WTC11 (cell line): ENCODE results near the gene MIP. TPM values are rescaled to one million over a fixed set of nuclear protein-coding genes. Genes with fewer than 3 reads are reported as not detected.

Experiments used
- ATAC-seq: fragments of 200-7000 bp; cut with Tn5 transposase; 2 replicates; pipeline ENCODE4 v1.10.0; 2021; ENCODE audit warnings: mild to moderate bottlenecking, moderate library complexity
- CTCF ChIA-PET: fragments of 300-600 bp; sonication (Branson Sonifier 250); formaldehyde crosslinking; loops from one replicate; lab custom pipeline; 2021; ENCODE audit warnings: antibody characterized with exemption; lab: Charles Lee
- POLR2A ChIA-PET: fragments of 350-600 bp; sonication (Branson Sonifier 250); formaldehyde crosslinking; loops from one replicate; lab custom pipeline; 2021; ENCODE audit warnings: antibody characterized with exemption; lab: Charles Lee
- DNase-seq: peaks from one replicate; pipeline ENCODE4 v3.0.0; 2021; ENCODE audit warnings: low spot score
- H3K27ac Mint-ChIP-seq: 2 replicates; pipeline ENCODE4 v1.8.0; 2021; ENCODE audit warnings: mixed read lengths
- H3K27me3 Mint-ChIP-seq: 2 replicates; pipeline ENCODE4 v1.8.0; 2021; ENCODE audit warnings: low read depth, mild to moderate bottlenecking, moderate library complexity, mixed read lengths
- H3K36me3 Mint-ChIP-seq: 2 replicates; pipeline ENCODE4 v1.8.0; 2021; ENCODE audit warnings: mixed read lengths
- H3K4me1 Mint-ChIP-seq: 2 replicates; pipeline ENCODE4 v1.8.0; 2022; ENCODE audit warnings: mixed read lengths
- H3K4me3 Mint-ChIP-seq: 2 replicates; pipeline ENCODE4 v1.8.0; 2021; ENCODE audit warnings: mild to moderate bottlenecking, moderate library complexity, mixed read lengths
- H3K9me3 Mint-ChIP-seq: 2 replicates; pipeline ENCODE4 v1.8.0; 2021; ENCODE audit warnings: mixed read lengths
- ATF1 ChIP-seq: sonication (generic); formaldehyde crosslinking; IDR thresholded peaks from 2 replicates; pipeline ENCODE4 v1.8.1; 2023; ENCODE audit warnings: mild to moderate bottlenecking, moderate library complexity, missing genetic modification reagents
- ESRRA ChIP-seq: sonication (generic); formaldehyde crosslinking; IDR thresholded peaks from 2 replicates; pipeline ENCODE4 v1.8.1; 2022; ENCODE audit warnings: mild to moderate bottlenecking, missing genetic modification reagents, borderline replicate concordance
- GRHL2 ChIP-seq: fragments of 250-450 bp; sonication (Bioruptor Pico); IDR thresholded peaks from 2 replicates; pipeline ENCODE4 v1.8.0; 2022; ENCODE audit warnings: mild to moderate bottlenecking, moderate library complexity; ENCODE audit not compliant: insufficient replicate concordance, severe bottlenecking
- GTF2I ChIP-seq: fragments of 250-450 bp; sonication (Bioruptor Pico); conservative IDR thresholded peaks from 2 replicates; pipeline ENCODE4 v1.4.0; 2021; ENCODE audit warnings: mild to moderate bottlenecking
- JAZF1 ChIP-seq: fragments of 250-450 bp; sonication (Bioruptor Pico); IDR thresholded peaks from 2 replicates; pipeline ENCODE4 v1.9.0; 2021; ENCODE audit warnings: moderate library complexity, mild to moderate bottlenecking, inconsistent platforms
- RELA ChIP-seq: sonication (generic); formaldehyde crosslinking; IDR thresholded peaks from 2 replicates; pipeline ENCODE4 v1.8.1; 2022; ENCODE audit warnings: missing genetic modification reagents, mild to moderate bottlenecking, borderline replicate concordance
- RORB ChIP-seq: fragments of 250-450 bp; sonication (Bioruptor Pico); IDR thresholded peaks from 2 replicates; pipeline ENCODE4 v1.9.0; 2021; ENCODE audit warnings: mild to moderate bottlenecking
- TP53 ChIP-seq: sonication (generic); formaldehyde crosslinking; IDR thresholded peaks from 2 replicates; pipeline ENCODE4 v1.8.1; 2023; ENCODE audit warnings: mild to moderate bottlenecking, missing genetic modification reagents
- ZBTB21 ChIP-seq: sonication (generic); formaldehyde crosslinking; IDR thresholded peaks from 2 replicates; pipeline ENCODE4 v1.8.1; 2023; ENCODE audit warnings: mild to moderate bottlenecking, missing genetic modification reagents, borderline replicate concordance
- ZNF138 ChIP-seq: sonication (generic); formaldehyde crosslinking; conservative IDR thresholded peaks from 2 replicates; pipeline ENCODE4 v1.8.1; 2022; ENCODE audit warnings: mild to moderate bottlenecking, moderate library complexity, missing genetic modification reagents
- ZNF263 ChIP-seq: sonication (generic); formaldehyde crosslinking; IDR thresholded peaks from 2 replicates; pipeline ENCODE4 v1.8.1; 2022; ENCODE audit warnings: low read depth, mild to moderate bottlenecking, moderate library complexity, missing genetic modification reagents
- ZNF317 ChIP-seq: sonication (generic); formaldehyde crosslinking; IDR thresholded peaks from 2 replicates; pipeline ENCODE4 v1.8.1; 2023; ENCODE audit warnings: low read depth, mild to moderate bottlenecking, moderate library complexity, missing genetic modification reagents, borderline replicate concordance
- ZNF396 ChIP-seq: fragments of 250-450 bp; sonication (Bioruptor Pico); IDR thresholded peaks from 2 replicates; pipeline ENCODE4 v1.8.0; 2021; ENCODE audit warnings: mild to moderate bottlenecking, moderate library complexity, borderline replicate concordance
- ZNF416 ChIP-seq: fragments of 250-450 bp; sonication (Bioruptor Pico); IDR thresholded peaks from 2 replicates; pipeline ENCODE4 v1.9.0; 2021; ENCODE audit warnings: mild to moderate bottlenecking, inconsistent platforms
- ZNF423 ChIP-seq: fragments of 250-450 bp; sonication (Bioruptor Pico); IDR thresholded peaks from 2 replicates; pipeline ENCODE4 v2.1.2; 2022; ENCODE audit warnings: mild to moderate bottlenecking, moderate library complexity
- total RNA-seq: library from RNA; stranded (reverse); gene quantifications from 3 replicates; pipeline ENCODE4 v1.2.3, GENCODE V29; 2021
- TF ChIP-seq, protein P1 (sequence below): fragments of 250-450 bp; sonication (Bioruptor Pico); IDR thresholded peaks from 2 replicates; pipeline ENCODE4 v1.9.0; 2021; ENCODE audit warnings: mild to moderate bottlenecking
- TF ChIP-seq, protein P2 (sequence below): sonication (generic); formaldehyde crosslinking; conservative IDR thresholded peaks from 2 replicates; pipeline ENCODE4 v1.8.1; 2022; ENCODE audit warnings: mild to moderate bottlenecking, missing genetic modification reagents
- TF ChIP-seq, protein P3 (sequence below): sonication (generic); formaldehyde crosslinking; IDR thresholded peaks from 2 replicates; pipeline ENCODE4 v1.8.0; 2022; ENCODE audit warnings: missing genetic modification reagents
- TF ChIP-seq, protein P4 (sequence below): sonication (generic); formaldehyde crosslinking; IDR thresholded peaks from 2 replicates; pipeline ENCODE4 v1.8.0; 2022; ENCODE audit warnings: mild to moderate bottlenecking, missing genetic modification reagents
- TF ChIP-seq, protein P5 (sequence below): sonication (generic); formaldehyde crosslinking; IDR thresholded peaks from 2 replicates; pipeline ENCODE4 v1.8.1; 2023; ENCODE audit warnings: mild to moderate bottlenecking, moderate library complexity, missing genetic modification reagents
- TF ChIP-seq, protein P6 (sequence below): fragments of 250-450 bp; sonication (Bioruptor Pico); IDR thresholded peaks from 2 replicates; pipeline ENCODE4 v1.9.0; 2021; ENCODE audit warnings: mild to moderate bottlenecking
- TF ChIP-seq, protein P7 (sequence below): sonication (generic); formaldehyde crosslinking; IDR thresholded peaks from 2 replicates; pipeline ENCODE4 v1.8.1; 2022; ENCODE audit warnings: low read depth, missing genetic modification reagents, borderline replicate concordance
- TF ChIP-seq, protein P8 (sequence below): sonication (generic); formaldehyde crosslinking; IDR thresholded peaks from 2 replicates; pipeline ENCODE4 v1.8.0; 2023; ENCODE audit warnings: missing genetic modification reagents

MIP gene
- total RNA-seq, 1 experiment from 2014 or later: not detected

DNA sequence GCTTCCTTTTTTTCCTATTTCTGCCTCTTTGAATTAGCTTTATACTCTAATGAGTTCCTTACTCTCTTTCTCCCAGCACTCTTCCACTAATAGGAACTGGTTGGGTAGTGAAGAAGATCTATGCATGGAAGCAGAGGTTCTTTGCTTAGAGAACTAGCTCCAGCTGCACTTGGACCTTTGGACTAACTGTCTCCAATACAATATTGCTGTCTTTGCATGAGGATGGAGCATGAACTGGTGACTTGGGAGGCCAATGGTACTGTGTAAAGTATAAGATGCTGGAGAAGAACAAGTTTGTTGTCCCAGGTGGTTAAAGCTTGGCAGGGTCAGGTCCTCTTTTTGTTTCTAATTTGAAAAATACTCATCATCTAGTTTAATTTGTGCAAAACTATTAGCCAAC is 35.9 kb upstream of the MIP start (continued):
- TF ChIP-seq, protein P1, sequence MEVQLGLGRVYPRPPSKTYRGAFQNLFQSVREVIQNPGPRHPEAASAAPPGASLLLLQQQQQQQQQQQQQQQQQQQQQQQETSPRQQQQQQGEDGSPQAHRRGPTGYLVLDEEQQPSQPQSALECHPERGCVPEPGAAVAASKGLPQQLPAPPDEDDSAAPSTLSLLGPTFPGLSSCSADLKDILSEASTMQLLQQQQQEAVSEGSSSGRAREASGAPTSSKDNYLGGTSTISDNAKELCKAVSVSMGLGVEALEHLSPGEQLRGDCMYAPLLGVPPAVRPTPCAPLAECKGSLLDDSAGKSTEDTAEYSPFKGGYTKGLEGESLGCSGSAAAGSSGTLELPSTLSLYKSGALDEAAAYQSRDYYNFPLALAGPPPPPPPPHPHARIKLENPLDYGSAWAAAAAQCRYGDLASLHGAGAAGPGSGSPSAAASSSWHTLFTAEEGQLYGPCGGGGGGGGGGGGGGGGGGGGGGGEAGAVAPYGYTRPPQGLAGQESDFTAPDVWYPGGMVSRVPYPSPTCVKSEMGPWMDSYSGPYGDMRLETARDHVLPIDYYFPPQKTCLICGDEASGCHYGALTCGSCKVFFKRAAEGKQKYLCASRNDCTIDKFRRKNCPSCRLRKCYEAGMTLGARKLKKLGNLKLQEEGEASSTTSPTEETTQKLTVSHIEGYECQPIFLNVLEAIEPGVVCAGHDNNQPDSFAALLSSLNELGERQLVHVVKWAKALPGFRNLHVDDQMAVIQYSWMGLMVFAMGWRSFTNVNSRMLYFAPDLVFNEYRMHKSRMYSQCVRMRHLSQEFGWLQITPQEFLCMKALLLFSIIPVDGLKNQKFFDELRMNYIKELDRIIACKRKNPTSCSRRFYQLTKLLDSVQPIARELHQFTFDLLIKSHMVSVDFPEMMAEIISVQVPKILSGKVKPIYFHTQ: no peak
- no peak for TF ChIP-seq ZNF263 (CRISPR knock-in tag)
- TF ChIP-seq ZNF317 (CRISPR knock-in tag): no peak
- TF ChIP-seq, protein P2, sequence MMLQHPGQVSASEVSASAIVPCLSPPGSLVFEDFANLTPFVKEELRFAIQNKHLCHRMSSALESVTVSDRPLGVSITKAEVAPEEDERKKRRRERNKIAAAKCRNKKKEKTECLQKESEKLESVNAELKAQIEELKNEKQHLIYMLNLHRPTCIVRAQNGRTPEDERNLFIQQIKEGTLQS: no peak
- no peak for TF ChIP-seq RORB (CRISPR knock-in tag)

DNA sequence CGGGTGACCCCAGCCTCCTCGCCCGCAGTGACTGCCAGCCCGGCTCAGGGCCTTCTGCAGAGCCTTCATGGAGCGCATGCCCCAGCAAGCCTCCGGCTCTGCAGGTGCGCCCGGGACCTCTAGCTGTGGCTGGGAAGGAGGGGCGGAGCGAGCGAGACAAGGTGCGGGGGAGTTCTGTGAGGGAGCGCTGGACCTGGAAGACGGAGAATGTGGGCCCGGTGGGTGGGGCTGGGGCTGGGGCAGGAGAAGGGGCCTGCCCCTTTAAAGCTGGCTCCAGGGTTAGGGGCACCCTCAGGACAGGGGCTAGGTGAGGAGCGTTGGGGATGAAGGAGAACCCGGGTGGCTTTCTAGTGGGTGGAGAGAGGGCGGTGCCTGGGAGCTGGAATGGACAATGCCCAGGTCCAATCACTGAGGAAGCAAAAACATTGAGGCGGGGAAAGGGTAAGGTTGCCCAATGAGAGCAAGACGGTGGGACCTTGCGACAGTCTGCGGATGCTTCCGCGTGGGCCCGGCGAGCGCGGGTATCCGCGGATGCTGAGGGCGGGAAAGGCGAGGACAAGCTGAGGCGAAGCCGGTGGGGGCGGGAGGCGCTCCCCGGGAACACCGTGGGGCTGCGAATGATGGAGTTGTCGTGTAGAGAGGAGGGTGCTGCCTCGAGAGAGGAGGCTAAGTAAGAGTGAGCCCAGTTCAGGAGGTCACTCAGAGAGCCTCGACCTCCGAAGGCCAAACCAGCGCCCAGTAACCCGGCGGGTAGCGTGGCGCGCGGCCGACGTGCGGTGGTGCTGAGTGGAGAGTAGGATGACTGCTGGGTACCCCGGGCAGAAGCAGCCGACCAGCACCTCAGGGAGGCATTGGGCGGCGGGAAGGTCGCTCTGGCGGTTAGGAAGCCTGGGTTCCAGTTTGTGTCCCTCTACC is 33.8 kb upstream of the MIP start, which contains the start of gene GLS2:
Gene GLS2, minus strand, starts transcription at position 121 of the 915 bp plus-strand sequence. Its CDS starts 43 bp downstream, at position 78.
- peaks cover 14% of the 10 kb centered on the region for H3K9me3 Mint-ChIP-seq
- peaks cover 3% of the 10 kb centered on the region for H3K36me3 Mint-ChIP-seq
- H3K4me3 Mint-ChIP-seq: peak within 1 kb of the TSS; percentile 94
- ATAC-seq: peak; percentile 90
- H3K27me3 Mint-ChIP-seq: peaks cover 69% of the 10 kb centered on the region
- CTCF ChIA-PET: interaction anchor here (0.8 to 1.8 kb wide), 9 partner anchors 8 to 230 kb away, joined by 3 to 8 read pairs (median 4); partner anchors contain the start of genes ANKRD52, COQ10A, RBMS2 and TIMELESS
- POLR2A ChIA-PET: interaction anchor here (0.5 to 1.1 kb wide), 4 partner anchors 50 to 237 kb away, joined by 3 to 4 read pairs (median 4); partner anchors contain the start of gene IL23A
- H3K4me1 Mint-ChIP-seq: peaks cover 16% of the 10 kb centered on the region
- no peak within 1 kb of the TSS for H3K27ac Mint-ChIP-seq
- peak; percentile 85 for DNase-seq
- TF ChIP-seq, protein P3, sequence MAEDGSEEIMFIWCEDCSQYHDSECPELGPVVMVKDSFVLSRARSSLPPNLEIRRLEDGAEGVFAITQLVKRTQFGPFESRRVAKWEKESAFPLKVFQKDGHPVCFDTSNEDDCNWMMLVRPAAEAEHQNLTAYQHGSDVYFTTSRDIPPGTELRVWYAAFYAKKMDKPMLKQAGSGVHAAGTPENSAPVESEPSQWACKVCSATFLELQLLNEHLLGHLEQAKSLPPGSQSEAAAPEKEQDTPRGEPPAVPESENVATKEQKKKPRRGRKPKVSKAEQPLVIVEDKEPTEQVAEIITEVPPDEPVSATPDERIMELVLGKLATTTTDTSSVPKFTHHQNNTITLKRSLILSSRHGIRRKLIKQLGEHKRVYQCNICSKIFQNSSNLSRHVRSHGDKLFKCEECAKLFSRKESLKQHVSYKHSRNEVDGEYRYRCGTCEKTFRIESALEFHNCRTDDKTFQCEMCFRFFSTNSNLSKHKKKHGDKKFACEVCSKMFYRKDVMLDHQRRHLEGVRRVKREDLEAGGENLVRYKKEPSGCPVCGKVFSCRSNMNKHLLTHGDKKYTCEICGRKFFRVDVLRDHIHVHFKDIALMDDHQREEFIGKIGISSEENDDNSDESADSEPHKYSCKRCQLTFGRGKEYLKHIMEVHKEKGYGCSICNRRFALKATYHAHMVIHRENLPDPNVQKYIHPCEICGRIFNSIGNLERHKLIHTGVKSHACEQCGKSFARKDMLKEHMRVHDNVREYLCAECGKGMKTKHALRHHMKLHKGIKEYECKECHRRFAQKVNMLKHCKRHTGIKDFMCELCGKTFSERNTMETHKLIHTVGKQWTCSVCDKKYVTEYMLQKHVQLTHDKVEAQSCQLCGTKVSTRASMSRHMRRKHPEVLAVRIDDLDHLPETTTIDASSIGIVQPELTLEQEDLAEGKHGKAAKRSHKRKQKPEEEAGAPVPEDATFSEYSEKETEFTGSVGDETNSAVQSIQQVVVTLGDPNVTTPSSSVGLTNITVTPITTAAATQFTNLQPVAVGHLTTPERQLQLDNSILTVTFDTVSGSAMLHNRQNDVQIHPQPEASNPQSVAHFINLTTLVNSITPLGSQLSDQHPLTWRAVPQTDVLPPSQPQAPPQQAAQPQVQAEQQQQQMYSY (CRISPR knock-in tag): peak; percentile 74
- TF ChIP-seq ZNF138 (CRISPR knock-in tag) (peak; percentile 96), GTF2I (no peak), GRHL2 (CRISPR knock-in tag) (no peak), ESRRA (CRISPR knock-in tag) (peak; percentile 92), ZNF416 (CRISPR knock-in tag) (no peak), ZNF423 (no peak), ZBTB21 (CRISPR knock-in tag) (peak; percentile 90), JAZF1 (CRISPR knock-in tag) (no peak), RELA (peak; percentile 97), ATF1 (0 out of 2 replicates have a peak, but pooled peaks have one; percentile 87), TP53 (CRISPR knock-in tag) (peak; percentile 95), ZNF396 (no peak)
- TF ChIP-seq, protein P4, sequence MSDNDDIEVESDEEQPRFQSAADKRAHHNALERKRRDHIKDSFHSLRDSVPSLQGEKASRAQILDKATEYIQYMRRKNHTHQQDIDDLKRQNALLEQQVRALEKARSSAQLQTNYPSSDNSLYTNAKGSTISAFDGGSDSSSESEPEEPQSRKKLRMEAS (CRISPR knock-in tag): peak; percentile 99
- TF ChIP-seq, protein P5, sequence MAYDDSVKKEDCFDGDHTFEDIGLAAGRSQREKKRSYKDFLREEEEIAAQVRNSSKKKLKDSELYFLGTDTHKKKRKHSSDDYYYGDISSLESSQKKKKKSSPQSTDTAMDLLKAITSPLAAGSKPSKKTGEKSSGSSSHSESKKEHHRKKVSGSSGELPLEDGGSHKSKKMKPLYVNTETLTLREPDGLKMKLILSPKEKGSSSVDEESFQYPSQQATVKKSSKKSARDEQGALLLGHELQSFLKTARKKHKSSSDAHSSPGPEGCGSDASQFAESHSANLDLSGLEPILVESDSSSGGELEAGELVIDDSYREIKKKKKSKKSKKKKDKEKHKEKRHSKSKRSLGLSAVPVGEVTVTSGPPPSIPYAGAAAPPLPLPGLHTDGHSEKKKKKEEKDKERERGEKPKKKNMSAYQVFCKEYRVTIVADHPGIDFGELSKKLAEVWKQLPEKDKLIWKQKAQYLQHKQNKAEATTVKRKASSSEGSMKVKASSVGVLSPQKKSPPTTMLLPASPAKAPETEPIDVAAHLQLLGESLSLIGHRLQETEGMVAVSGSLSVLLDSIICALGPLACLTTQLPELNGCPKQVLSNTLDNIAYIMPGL (CRISPR knock-in tag): 0 out of 2 replicates have a peak, but pooled peaks have one; percentile 71
- TF ChIP-seq, protein P6, sequence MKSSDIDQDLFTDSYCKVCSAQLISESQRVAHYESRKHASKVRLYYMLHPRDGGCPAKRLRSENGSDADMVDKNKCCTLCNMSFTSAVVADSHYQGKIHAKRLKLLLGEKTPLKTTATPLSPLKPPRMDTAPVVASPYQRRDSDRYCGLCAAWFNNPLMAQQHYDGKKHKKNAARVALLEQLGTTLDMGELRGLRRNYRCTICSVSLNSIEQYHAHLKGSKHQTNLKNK (CRISPR knock-in tag): no peak
- TF ChIP-seq, protein P7, sequence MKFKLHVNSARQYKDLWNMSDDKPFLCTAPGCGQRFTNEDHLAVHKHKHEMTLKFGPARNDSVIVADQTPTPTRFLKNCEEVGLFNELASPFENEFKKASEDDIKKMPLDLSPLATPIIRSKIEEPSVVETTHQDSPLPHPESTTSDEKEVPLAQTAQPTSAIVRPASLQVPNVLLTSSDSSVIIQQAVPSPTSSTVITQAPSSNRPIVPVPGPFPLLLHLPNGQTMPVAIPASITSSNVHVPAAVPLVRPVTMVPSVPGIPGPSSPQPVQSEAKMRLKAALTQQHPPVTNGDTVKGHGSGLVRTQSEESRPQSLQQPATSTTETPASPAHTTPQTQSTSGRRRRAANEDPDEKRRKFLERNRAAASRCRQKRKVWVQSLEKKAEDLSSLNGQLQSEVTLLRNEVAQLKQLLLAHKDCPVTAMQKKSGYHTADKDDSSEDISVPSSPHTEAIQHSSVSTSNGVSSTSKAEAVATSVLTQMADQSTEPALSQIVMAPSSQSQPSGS (CRISPR knock-in tag): peak; percentile 95
- TF ChIP-seq, protein P8, sequence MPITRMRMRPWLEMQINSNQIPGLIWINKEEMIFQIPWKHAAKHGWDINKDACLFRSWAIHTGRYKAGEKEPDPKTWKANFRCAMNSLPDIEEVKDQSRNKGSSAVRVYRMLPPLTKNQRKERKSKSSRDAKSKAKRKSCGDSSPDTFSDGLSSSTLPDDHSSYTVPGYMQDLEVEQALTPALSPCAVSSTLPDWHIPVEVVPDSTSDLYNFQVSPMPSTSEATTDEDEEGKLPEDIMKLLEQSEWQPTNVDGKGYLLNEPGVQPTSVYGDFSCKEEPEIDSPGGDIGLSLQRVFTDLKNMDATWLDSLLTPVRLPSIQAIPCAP (CRISPR knock-in tag): peak; percentile 98
